GM19193 (cell line): ENCODE results near the gene CHST15.

Source experiments
- POLR2A ChIP-seq: IDR thresholded peaks from 4 replicates; pipeline ENCODE4 v1.6.1; 2011; ENCODE audit not compliant: insufficient read depth, insufficient read length; ENCODE audit errors: extremely low read depth

Gene CHST15

GRCh38 chr10:124058346-124059003 lies 34.9 kb downstream of the CHST15 start:
- no peak for TF ChIP-seq POLR2A

- no peak for TF ChIP-seq POLR2A
Measured at GRCh38 chr10:124057601-124058000, 35.8 kb downstream of the CHST15 start.

- TF ChIP-seq POLR2A, result no peak
Measured at GRCh38 chr10:124056337-124056980, 36.9 kb downstream of the CHST15 start.

GRCh38 chr10:124053971-124054370 lies 39.4 kb downstream of the CHST15 start:
- TF ChIP-seq POLR2A, result no peak

- no peak for TF ChIP-seq POLR2A
Measured at GRCh38 chr10:124052561-124052960, 40.8 kb downstream of the CHST15 start.

GRCh38 chr10:124050021-124051015 lies 43.1 kb downstream of the CHST15 start:
- no peak for TF ChIP-seq POLR2A

GRCh38 chr10:124049484-124049883 lies 43.9 kb downstream of the CHST15 start:
- no peak for TF ChIP-seq POLR2A

GRCh38 chr10:124048371-124049290 lies 44.8 kb downstream of the CHST15 start:
- TF ChIP-seq POLR2A, result no peak

GRCh38 chr10:124047427-124048152 lies 45.8 kb downstream of the CHST15 start:
- no peak for TF ChIP-seq POLR2A

GRCh38 chr10:124045801-124046355 lies 47.5 kb downstream of the CHST15 start:
- no peak for TF ChIP-seq POLR2A

GRCh38 chr10:124045276-124045675 lies 48.1 kb downstream of the CHST15 start:
- TF ChIP-seq POLR2A, result no peak

GRCh38 chr10:124044143-124044862 lies 49.1 kb downstream of the CHST15 start:
- TF ChIP-seq POLR2A, result no peak
